Measurements from ENCODE around the gene DOCK2. TPM values are rescaled to one million over a fixed set of nuclear protein-coding genes. Genes with fewer than 3 reads are reported as not detected.

DOCK2 gene
- total RNA-seq, 1 experiment from 2014 or later, result 3.5 TPM

DNA sequence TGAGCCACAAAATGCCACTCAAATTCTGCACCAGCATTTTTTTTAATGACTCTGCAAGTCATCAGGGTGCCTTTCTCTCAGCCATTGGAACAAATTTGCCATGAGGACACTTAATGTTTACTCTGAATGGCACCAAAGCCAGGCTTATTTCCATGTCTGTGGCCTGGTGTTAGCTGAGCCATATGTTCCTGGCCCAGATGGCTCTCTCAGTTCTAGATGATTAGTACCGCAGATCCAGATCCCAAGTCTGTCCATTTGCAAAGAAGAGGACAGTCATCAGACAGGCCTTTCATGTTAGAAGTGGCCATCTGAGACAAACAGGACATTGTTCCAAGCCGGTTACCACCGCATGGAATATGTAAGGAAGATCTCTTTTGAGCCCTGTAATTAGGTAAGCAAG, 272.9 kb downstream of the DOCK2 start:
- H3K27me3 ChIP-seq (replicated peaks), result no peaks in the 10 kb centered on the region
- no peaks in the 10 kb centered on the region for H3K36me3 ChIP-seq
- H3K27ac ChIP-seq, result no peak overlapping the region
- no peaks in the 10 kb centered on the region for H3K9me3 ChIP-seq (replicated peaks)
- no peaks in the 10 kb centered on the region for H3K4me1 ChIP-seq (replicated peaks)
- DNase-seq (ENCODE audit: low read depth in 1 of 2, low spot score in 2 of 2), result no peak
- H3K4me3 ChIP-seq, result no peak overlapping the region

DNA sequence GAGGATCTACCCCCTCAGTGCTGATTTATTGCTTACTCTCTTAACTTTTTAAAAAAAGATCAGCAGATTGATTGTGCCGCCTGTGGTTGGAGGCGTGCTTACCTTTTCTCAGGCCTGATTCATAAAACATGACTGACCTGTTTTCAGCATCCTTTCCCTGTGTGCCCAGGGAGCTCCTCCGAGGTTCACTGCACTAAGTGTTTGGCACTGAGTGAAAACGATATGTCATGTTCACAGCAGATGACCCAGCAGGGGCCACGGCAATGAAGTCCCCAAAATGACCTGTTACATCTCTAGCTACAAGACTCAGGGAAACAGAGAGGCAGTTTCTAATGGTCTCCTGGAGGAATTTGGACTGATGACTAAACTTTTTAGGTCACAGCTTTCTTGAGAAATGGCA, 273.3 kb downstream of the DOCK2 start:
- H3K4me1 ChIP-seq (replicated peaks), result no peaks in the 10 kb centered on the region
- H3K4me3 ChIP-seq, result no peak overlapping the region
- H3K36me3 ChIP-seq, result no peaks in the 10 kb centered on the region
- DNase-seq (ENCODE audit: low read depth in 1 of 2, low spot score in 2 of 2), result no peak
- H3K27ac ChIP-seq, result no peak overlapping the region
- no peaks in the 10 kb centered on the region for H3K9me3 ChIP-seq (replicated peaks)
- no peaks in the 10 kb centered on the region for H3K27me3 ChIP-seq (replicated peaks)

DNA sequence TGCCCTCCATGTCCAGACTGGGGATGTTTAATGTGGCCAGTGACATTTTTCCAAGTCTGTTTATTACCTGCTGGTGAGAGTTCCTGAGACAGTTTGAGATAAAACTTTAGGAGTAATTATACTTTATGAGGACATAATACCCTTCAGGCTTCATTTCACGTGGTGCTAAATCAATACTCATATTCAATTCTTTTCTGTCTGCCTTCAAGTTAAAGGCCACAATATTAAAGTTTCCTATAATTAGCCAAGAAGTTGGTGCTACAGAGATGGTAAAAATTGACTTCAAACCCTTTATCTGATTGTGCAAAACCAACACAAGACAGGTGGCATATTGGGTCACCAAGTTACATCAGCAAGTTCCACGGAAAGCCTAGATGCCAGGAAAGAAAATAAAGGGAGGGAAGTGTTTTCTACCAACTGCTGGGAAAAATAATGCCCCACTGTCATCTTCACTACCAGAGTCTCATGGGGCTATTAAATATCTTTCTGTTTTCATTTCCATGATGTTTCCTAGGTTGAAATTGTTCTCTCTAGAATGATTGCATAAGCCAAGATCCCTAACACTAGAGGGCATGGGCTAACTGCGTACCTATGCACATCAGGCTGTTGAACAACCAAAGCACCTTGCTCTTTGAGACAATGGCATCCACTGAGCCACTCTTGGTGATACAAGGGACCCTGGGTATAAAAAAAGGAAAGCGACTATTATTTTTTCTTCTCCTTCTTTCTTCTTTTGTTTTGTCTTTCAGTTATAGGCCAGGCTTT, 274.6 kb downstream of the DOCK2 start:
- H3K36me3 ChIP-seq, result no peaks in the 10 kb centered on the region
- no peak for DNase-seq (ENCODE audit: low read depth in 1 of 2, low spot score in 2 of 2)
- no peak overlapping the region for H3K27ac ChIP-seq
- no peak overlapping the region for H3K4me3 ChIP-seq
- H3K4me1 ChIP-seq (replicated peaks), result no peaks in the 10 kb centered on the region
- H3K27me3 ChIP-seq (replicated peaks), result no peaks in the 10 kb centered on the region
- H3K9me3 ChIP-seq (replicated peaks), result no peaks in the 10 kb centered on the region

DNA sequence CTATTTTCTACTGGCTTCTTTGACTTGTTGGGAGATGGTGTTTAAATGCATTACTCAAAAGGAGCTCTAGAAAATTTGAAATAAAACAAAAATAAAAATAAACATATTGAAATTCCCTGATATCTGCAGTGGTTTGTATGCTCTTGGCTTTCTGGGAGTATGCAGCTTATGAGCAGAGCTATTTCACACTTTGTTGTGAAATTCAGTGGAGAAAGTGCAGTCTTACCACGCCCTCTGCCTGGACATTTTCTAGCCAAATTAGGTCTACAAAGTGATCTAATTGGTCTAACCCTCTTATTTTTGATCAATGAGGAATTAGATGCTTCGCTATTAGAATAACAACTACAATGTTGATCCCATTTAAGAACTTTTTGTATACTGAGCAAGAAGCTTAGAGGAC, 276.4 kb downstream of the DOCK2 start:
- Histone ChIP-seq H3K27me3 (replicated peaks) (no peaks in the 10 kb centered on the region), H3K9me3 (replicated peaks) (no peaks in the 10 kb centered on the region), H3K36me3 (no peaks in the 10 kb centered on the region), H3K27ac (no peak overlapping the region), H3K4me3 (no peak overlapping the region), H3K4me1 (replicated peaks) (no peaks in the 10 kb centered on the region)
- no peak for DNase-seq (ENCODE audit: low read depth in 1 of 2, low spot score in 2 of 2)

DNA sequence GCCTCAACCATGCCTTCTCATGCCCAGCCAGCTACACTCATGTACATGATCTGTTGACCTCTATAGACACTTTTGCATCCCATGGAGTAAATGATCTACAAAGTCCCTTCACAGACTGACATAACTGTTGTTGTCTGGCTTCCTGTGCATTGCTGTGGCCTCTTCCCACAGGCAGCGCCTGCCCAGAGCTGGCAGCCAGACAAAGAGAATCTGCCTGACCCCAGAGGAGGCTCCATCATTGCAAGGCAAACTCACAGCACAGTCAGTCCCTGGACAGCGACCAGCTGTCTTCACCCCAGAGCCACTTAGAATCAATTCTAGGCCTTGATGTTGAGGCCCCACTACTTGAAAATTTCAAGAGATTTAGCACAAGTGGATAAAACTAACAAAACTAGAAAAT, 277.7 kb downstream of the DOCK2 start:
- Histone ChIP-seq H3K4me1 (replicated peaks) (no peaks in the 10 kb centered on the region), H3K27me3 (replicated peaks) (no peaks in the 10 kb centered on the region), H3K36me3 (no peaks in the 10 kb centered on the region), H3K27ac (no peak overlapping the region), H3K4me3 (no peak overlapping the region), H3K9me3 (replicated peaks) (no peaks in the 10 kb centered on the region)
- no peak for DNase-seq (ENCODE audit: low read depth in 1 of 2, low spot score in 2 of 2)

DNA sequence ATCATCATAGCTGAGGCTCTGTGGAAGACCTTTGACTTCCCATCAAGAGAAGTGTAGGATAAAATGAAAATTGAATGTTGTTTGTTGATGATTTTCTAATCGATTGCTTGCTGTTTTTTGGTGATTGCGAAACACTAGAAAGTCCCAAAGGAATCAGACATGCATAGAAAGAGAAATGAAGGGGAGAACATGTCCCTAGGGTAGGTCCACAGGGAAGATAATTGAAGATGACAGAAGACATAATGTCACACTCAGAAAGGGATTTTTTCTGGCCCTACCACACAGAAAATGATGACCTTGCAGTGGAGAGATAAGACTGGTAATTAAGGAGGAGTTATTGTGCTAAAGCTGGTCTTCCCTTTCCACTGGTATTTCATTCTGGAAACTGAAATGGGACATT, 280.4 kb downstream of the DOCK2 start:
- no peak overlapping the region for H3K4me3 ChIP-seq

DNA sequence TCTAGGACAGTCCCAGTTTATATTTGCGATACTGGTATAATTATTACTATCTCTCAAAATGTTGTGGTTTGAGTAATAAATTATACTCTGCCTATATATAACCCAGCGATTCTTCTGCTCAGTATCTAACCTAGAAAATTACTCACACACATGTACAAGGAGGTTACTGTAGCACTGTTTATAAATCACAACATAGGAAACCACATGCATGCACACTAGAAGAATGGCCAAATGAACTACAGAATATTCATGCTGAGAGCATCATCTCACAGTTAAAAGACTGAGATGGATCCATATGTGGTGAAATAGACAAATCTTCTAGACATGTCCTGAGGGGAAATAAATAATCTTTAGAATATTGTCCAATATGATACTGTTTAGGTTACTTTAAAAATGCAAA, 281.2 kb downstream of the DOCK2 start:
- no peak for DNase-seq (ENCODE audit: low read depth in 1 of 2, low spot score in 2 of 2)
- Histone ChIP-seq H3K27ac (no peak overlapping the region), H3K27me3 (replicated peaks) (no peaks in the 10 kb centered on the region), H3K4me1 (replicated peaks) (no peaks in the 10 kb centered on the region), H3K9me3 (replicated peaks) (no peaks in the 10 kb centered on the region), H3K4me3 (no peak overlapping the region), H3K36me3 (no peaks in the 10 kb centered on the region)

More for the DNA sequence above, 280.4 kb downstream of the DOCK2 start:
- no peaks in the 10 kb centered on the region for H3K36me3 ChIP-seq
- no peak overlapping the region for H3K27ac ChIP-seq
- no peaks in the 10 kb centered on the region for H3K9me3 ChIP-seq (replicated peaks)
- DNase-seq (ENCODE audit: low read depth in 1 of 2, low spot score in 2 of 2), result no peak
- no peaks in the 10 kb centered on the region for H3K4me1 ChIP-seq (replicated peaks)
- no peaks in the 10 kb centered on the region for H3K27me3 ChIP-seq (replicated peaks)

DNA sequence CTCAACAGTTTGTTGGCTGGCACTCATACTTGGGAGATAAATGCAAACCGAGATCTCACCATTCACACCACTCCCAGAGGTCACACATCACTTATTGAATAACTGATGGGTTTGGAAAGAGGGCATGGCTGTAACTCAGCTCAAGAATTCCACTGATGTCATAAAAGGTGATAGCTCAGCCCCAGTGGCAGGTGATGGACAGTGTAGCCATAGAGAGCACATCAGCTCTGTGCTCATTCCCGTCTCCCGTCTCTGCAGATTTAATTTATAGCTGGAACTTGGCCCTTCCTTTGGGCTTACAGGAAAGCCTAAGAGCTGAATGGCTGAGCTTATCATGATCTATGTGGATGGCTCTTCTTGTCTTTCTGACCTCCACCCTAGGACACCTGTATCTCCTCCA, 283.4 kb downstream of the DOCK2 start:
- H3K27me3 ChIP-seq (replicated peaks), result no peaks in the 10 kb centered on the region
- no peaks in the 10 kb centered on the region for H3K9me3 ChIP-seq (replicated peaks)
- no peak overlapping the region for H3K4me3 ChIP-seq
- no peaks in the 10 kb centered on the region for H3K36me3 ChIP-seq
- H3K27ac ChIP-seq, result no peak overlapping the region
- no peak for DNase-seq (ENCODE audit: low read depth in 1 of 2, low spot score in 2 of 2)
- no peaks in the 10 kb centered on the region for H3K4me1 ChIP-seq (replicated peaks)

DNA sequence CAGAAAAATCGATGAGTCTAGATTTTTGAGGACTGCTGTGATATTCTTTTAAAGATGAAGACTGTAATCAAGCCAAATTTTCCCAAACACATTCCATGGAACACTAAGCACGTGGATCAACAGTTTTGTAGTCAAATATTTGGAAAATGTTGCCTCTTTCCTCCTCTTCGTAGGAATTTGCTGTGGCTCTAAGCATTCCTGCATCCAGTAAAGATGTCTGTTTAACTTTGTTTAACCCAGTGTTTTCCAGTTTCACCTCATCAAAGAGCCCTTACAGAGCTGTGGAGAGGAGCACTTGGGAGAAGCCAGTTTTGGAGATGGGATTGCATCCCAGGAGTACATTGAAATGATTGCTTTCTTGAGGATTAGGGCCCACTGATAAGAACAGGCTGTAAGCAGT, 284.3 kb downstream of the DOCK2 start:
- Histone ChIP-seq H3K27me3 (replicated peaks) (no peaks in the 10 kb centered on the region), H3K4me3 (no peak overlapping the region), H3K9me3 (replicated peaks) (no peaks in the 10 kb centered on the region), H3K36me3 (no peaks in the 10 kb centered on the region), H3K27ac (no peak overlapping the region), H3K4me1 (replicated peaks) (no peaks in the 10 kb centered on the region)
- DNase-seq (ENCODE audit: low read depth in 1 of 2, low spot score in 2 of 2), result no peak

DNA sequence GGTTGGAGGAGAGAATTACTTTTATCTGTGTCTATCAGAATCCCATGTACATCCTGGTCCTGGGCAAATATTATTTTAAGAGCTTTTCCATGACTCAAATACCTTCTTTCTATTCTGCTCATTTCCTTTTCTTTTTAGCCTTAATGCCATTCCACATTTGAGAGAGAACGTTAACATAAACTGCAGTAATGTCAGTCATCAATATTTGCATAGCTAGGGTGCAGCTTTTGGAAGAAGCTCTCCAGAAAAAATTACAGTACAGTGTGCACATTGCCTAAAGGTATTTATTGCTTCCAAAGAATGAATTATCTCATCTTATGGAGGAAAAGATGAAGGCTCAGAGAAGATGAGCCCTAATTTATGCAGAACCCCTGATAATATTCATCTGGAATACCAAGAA, 284.9 kb downstream of the DOCK2 start:
- no peak for DNase-seq (ENCODE audit: low read depth in 1 of 2, low spot score in 2 of 2)

GRCh38 chr5:169922474-169922873, 285.4 kb downstream of the DOCK2 start:
- Histone ChIP-seq H3K27ac (no peak overlapping the region), H3K27me3 (replicated peaks) (no peaks in the 10 kb centered on the region), H3K4me3 (no peak overlapping the region), H3K4me1 (replicated peaks) (no peaks in the 10 kb centered on the region), H3K36me3 (no peaks in the 10 kb centered on the region), H3K9me3 (replicated peaks) (no peaks in the 10 kb centered on the region)
- DNase-seq (ENCODE audit: low read depth in 1 of 2, low spot score in 2 of 2), result no peak

More for the DNA sequence above, 284.9 kb downstream of the DOCK2 start:
- Histone ChIP-seq H3K36me3 (no peaks in the 10 kb centered on the region), H3K27me3 (replicated peaks) (no peaks in the 10 kb centered on the region), H3K27ac (no peak overlapping the region), H3K9me3 (replicated peaks) (no peaks in the 10 kb centered on the region), H3K4me3 (no peak overlapping the region), H3K4me1 (replicated peaks) (no peaks in the 10 kb centered on the region)

DNA sequence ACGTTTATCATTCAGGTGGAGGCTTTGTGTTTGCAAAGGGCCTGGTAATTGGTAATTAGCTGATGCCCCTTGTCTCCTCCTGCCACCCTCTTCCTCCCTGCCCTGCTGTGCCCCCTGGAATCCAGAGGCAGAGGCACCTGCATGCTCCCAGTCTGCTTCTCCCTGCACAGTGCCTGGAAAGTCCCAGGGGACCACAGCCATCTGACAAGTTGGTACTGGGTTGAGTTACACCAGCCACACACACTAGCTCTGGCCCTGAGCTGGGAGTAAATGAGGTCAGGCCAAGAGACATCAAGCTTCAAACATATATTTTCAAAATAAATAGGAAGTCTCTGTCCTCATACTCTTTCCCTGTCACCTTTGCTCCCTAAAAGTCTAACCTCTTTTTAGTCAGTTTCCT, 286.9 kb downstream of the DOCK2 start:
- DNase-seq (ENCODE audit: low read depth in 1 of 2, low spot score in 2 of 2), result no peak
- no peaks in the 10 kb centered on the region for H3K36me3 ChIP-seq
- no peaks in the 10 kb centered on the region for H3K27me3 ChIP-seq (replicated peaks)
- no peak overlapping the region for H3K4me3 ChIP-seq
- no peaks in the 10 kb centered on the region for H3K4me1 ChIP-seq (replicated peaks)
- no peak overlapping the region for H3K27ac ChIP-seq
- H3K9me3 ChIP-seq (replicated peaks), result no peaks in the 10 kb centered on the region

- no peak for DNase-seq (ENCODE audit: low read depth in 1 of 2, low spot score in 2 of 2)
- no peaks in the 10 kb centered on the region for H3K4me1 ChIP-seq (replicated peaks)
- H3K27ac ChIP-seq, result no peak overlapping the region
- H3K36me3 ChIP-seq, result no peaks in the 10 kb centered on the region
- H3K4me3 ChIP-seq, result no peak overlapping the region
- H3K27me3 ChIP-seq (replicated peaks), result no peaks in the 10 kb centered on the region
- H3K9me3 ChIP-seq (replicated peaks), result no peaks in the 10 kb centered on the region
Measured at GRCh38 chr5:169933127-169933526, 296.1 kb downstream of the DOCK2 start.

DNA sequence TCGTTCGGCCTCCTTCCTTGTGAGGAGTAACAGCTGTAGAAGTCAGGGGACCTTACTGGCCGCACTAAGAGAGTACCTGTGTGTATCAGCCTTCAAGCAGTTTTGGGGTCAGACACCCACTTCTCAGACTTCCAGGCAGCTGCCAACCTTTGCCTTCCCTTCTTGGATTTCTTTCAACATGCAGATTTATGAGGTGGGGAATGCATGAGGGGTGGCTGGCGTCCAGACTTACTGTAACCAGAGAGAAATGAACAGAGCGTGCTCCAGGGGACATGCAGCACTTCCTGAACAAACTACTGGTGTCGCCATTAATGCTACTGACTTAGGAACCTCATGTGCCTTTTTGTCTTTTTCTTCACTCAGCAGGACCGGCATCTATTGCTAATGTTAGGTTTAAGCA, 296.5 kb downstream of the DOCK2 start:
- no peaks in the 10 kb centered on the region for H3K4me1 ChIP-seq (replicated peaks)
- H3K4me3 ChIP-seq, result no peak overlapping the region
- no peak for DNase-seq (ENCODE audit: low read depth in 1 of 2, low spot score in 2 of 2)
- H3K27ac ChIP-seq, result no peak overlapping the region
- H3K9me3 ChIP-seq (replicated peaks), result no peaks in the 10 kb centered on the region
- no peaks in the 10 kb centered on the region for H3K27me3 ChIP-seq (replicated peaks)
- no peaks in the 10 kb centered on the region for H3K36me3 ChIP-seq

DNA sequence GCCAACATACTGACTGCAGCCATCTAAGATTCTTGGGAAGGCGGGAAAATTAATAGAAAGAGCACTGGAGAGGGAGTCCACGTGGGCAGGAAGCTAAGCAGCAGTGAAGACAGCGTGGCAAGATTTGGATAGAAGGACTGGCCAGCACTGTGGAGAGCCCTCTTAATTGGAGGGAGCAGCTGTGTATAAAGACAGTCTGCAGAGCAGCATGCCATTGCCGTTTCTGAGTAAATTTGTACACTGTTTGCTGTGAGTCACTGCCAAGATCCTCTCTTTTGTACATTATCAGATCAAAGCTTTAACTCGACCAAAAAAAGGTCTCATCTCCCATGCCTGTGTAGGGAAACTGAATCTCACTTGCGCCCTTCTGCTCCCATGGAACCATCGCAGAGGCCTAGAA, 297.9 kb downstream of the DOCK2 start:
- DNase-seq (ENCODE audit: low read depth in 1 of 2, low spot score in 2 of 2), result no peak
- Histone ChIP-seq H3K27ac (no peak overlapping the region), H3K4me3 (no peak overlapping the region), H3K36me3 (no peaks in the 10 kb centered on the region), H3K9me3 (replicated peaks) (no peaks in the 10 kb centered on the region), H3K4me1 (replicated peaks) (no peaks in the 10 kb centered on the region), H3K27me3 (replicated peaks) (no peaks in the 10 kb centered on the region)
